Measurements from ENCODE around the gene GALNT1.

DNA sequence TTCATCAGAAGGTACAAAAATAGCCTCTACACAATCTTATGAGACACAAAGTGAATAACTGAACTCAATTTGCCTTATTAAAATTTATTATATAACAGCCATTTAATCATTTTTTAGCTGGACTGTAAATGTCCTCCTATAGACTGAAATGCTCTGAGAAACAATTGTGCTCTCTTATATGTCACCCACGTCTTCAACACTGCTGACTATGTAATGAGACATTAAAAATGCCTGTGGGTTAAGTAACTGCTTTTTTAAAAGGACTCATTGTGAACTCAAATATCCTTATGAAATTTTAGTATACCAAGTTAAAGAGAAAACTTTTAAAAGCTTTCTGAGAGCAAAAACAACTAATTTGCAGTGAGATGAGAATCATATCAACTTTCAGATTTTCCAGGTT lies 10.4 kb upstream of the GALNT1 start:
- TF ChIP-seq, protein P1, sequence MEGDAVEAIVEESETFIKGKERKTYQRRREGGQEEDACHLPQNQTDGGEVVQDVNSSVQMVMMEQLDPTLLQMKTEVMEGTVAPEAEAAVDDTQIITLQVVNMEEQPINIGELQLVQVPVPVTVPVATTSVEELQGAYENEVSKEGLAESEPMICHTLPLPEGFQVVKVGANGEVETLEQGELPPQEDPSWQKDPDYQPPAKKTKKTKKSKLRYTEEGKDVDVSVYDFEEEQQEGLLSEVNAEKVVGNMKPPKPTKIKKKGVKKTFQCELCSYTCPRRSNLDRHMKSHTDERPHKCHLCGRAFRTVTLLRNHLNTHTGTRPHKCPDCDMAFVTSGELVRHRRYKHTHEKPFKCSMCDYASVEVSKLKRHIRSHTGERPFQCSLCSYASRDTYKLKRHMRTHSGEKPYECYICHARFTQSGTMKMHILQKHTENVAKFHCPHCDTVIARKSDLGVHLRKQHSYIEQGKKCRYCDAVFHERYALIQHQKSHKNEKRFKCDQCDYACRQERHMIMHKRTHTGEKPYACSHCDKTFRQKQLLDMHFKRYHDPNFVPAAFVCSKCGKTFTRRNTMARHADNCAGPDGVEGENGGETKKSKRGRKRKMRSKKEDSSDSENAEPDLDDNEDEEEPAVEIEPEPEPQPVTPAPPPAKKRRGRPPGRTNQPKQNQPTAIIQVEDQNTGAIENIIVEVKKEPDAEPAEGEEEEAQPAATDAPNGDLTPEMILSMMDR (IDR thresholded peaks at IDR 0.05), result no peak
- TF ChIP-seq POLR2A (IDR thresholded peaks at IDR 0.05), result no peak

Measured in esophagus squamous epithelium (tissue), 4 donors.